Measurements from ENCODE around the gene HDAC8.
"Not testable (repeated sequence)": the region's sequence is repeated elsewhere in the genome, so short reads cannot be mapped to it uniquely, and the experiment has no call there.

HDAC8 gene

GRCh38 chrX:72460715-72461114, 111.9 kb downstream of the HDAC8 start:
- DNase-seq (ENCODE audit: low read depth), result no peak

GRCh38 chrX:72449034-72449433, 123.6 kb downstream of the HDAC8 start:
- not testable (repeated sequence) for DNase-seq (ENCODE audit: low read depth)

GRCh38 chrX:72440764-72441163, 131.9 kb downstream of the HDAC8 start:
- DNase-seq (ENCODE audit: low read depth), result not testable (repeated sequence)

- DNase-seq (ENCODE audit: low read depth), result no peak
These were observed 136.6 kb downstream of the HDAC8 start for GRCh38 chrX:72436010-72436409.

- DNase-seq (ENCODE audit: low read depth), result no peak
These were observed 142.2 kb downstream of the HDAC8 start for GRCh38 chrX:72430405-72430968.

GRCh38 chrX:72421797-72422196, 150.8 kb downstream of the HDAC8 start:
- no peak for DNase-seq (ENCODE audit: low read depth)

- DNase-seq (ENCODE audit: low read depth), result no peak
These were observed 162.7 kb downstream of the HDAC8 start for GRCh38 chrX:72409993-72410392.

GRCh38 chrX:72408885-72409284, 163.8 kb downstream of the HDAC8 start:
- DNase-seq (ENCODE audit: low read depth), result no peak

GRCh38 chrX:72405136-72405535, 167.5 kb downstream of the HDAC8 start:
- not testable (repeated sequence) for DNase-seq (ENCODE audit: low read depth)

- DNase-seq (ENCODE audit: low read depth), result no peak
These were observed 170.0 kb downstream of the HDAC8 start for GRCh38 chrX:72402614-72403013.

- no peak for DNase-seq (ENCODE audit: low read depth)
These were observed 172.8 kb downstream of the HDAC8 start for GRCh38 chrX:72399816-72400215.

- no peak for DNase-seq (ENCODE audit: low read depth)
These were observed 176.5 kb downstream of the HDAC8 start for GRCh38 chrX:72396117-72396516.

- no peak for DNase-seq (ENCODE audit: low read depth)
These were observed 177.4 kb downstream of the HDAC8 start for GRCh38 chrX:72395237-72395636.

GRCh38 chrX:72394518-72395170, 178.0 kb downstream of the HDAC8 start:
- DNase-seq (ENCODE audit: low read depth), result no peak

GRCh38 chrX:72393836-72394517, 178.7 kb downstream of the HDAC8 start:
- DNase-seq (ENCODE audit: low read depth), result no peak

- DNase-seq (ENCODE audit: low read depth), result no peak
These were observed 179.5 kb downstream of the HDAC8 start for GRCh38 chrX:72392816-72393800.

- DNase-seq (ENCODE audit: low read depth), result no peak
These were observed 180.6 kb downstream of the HDAC8 start for GRCh38 chrX:72392042-72392441.

- no peak for DNase-seq (ENCODE audit: low read depth)
These were observed 185.4 kb downstream of the HDAC8 start for GRCh38 chrX:72387247-72387646.

- DNase-seq (ENCODE audit: low read depth), result no peak
These were observed 190.4 kb downstream of the HDAC8 start for GRCh38 chrX:72382202-72382595.

- no peak for DNase-seq (ENCODE audit: low read depth)
These were observed 191.0 kb downstream of the HDAC8 start for GRCh38 chrX:72381439-72382201.

GRCh38 chrX:72376124-72376523, 196.5 kb downstream of the HDAC8 start:
- DNase-seq (ENCODE audit: low read depth), result no peak

- no peak for DNase-seq (ENCODE audit: low read depth)
These were observed 199.5 kb downstream of the HDAC8 start for GRCh38 chrX:72373136-72373535.
